Activated CD8-positive, alpha-beta memory T cell treated with anti-CD3 and anti-CD28 coated beads, Interleukin-2, amount 50 U/mL, for 4 hours (primary cell): ENCODE results near the gene C1orf159.
"Not testable (repeated sequence)": the region's sequence is repeated elsewhere in the genome, so short reads cannot be mapped to it uniquely, and the experiment has no call there.

Experiments
- DNase-seq: peaks from one replicate; pipeline ENCODE4 v3.0.0-alpha.2; 2020

The C1orf159 gene

DNA sequence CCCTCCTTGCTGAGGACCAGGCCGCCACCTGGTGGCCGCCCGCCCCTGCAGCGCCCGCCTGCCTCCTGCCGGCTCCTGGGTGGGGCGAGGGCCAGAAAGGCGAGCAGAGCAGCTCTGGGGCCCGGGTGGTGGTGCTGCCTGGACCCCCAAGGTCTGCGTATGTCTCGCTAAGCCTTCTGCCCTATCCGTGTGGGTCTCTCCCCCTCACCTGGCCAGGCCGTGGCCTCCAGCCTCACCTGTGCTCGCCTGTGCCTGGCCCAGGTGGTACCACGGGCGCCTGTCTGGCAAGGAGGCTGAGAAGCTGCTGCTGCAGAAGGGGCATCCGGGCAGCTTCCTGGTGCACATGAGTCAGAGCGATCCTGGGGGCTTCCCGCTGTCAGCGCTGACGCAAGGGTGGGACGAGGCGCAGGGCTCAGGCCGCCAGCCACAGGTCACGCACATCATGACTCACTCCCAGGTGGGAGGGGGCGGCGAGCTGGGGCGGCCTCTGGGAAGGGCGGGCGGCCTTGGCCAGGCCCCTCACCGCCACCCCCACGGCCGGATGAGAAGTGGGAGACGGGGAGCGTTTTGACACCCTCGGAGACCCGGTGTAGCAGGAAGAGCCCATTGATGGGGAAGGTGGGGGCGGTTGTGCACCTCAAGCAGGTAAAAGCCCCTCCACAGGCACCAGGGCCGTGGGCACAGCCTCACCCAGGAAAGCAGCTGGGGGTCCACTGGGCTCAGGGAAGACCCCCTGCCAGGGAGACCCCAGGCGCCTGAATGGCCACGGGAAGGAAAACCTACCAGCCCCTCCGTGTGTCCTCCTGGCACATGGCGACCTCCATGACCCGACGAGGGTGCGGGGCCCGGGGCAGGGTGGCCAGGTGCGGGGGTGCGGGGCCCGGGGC is 51.7 kb downstream of the C1orf159 start:
- peak; percentile 94 for DNase-seq

DNA sequence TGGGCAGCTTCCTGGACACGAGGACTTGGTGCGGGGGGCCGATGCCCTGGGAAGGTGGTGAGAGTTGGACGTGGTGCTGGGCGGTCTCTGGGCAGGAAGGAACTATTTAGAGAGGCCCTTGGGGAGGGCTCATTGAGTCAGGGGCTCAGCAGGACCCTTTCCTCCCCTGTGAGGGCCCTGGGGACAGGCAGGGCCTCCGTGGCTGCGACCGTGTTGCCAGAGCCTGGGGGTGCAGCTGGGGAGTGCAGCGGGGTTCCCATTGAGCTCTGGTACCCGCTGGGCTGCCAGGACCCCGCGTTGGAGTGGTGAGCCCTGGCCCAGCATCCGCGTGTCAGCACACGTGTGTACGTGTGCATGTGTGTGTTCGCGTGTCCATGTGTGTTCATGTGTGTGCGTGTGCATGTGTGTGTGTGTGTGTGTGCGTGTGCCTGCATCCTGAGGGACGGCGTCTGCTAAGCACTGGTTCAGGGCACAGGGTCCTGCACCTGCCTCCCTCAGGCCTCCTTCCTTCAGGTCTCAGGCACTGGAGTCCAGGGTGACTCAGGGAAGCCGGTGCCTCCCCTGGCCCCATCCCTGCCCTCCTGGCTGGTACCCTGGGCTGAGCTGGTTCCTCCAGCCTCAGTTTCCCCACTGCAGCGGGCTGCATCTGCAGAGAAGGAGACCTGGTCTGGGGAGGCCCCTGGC is 52.5 kb downstream of the C1orf159 start:
- no peak for DNase-seq

DNA sequence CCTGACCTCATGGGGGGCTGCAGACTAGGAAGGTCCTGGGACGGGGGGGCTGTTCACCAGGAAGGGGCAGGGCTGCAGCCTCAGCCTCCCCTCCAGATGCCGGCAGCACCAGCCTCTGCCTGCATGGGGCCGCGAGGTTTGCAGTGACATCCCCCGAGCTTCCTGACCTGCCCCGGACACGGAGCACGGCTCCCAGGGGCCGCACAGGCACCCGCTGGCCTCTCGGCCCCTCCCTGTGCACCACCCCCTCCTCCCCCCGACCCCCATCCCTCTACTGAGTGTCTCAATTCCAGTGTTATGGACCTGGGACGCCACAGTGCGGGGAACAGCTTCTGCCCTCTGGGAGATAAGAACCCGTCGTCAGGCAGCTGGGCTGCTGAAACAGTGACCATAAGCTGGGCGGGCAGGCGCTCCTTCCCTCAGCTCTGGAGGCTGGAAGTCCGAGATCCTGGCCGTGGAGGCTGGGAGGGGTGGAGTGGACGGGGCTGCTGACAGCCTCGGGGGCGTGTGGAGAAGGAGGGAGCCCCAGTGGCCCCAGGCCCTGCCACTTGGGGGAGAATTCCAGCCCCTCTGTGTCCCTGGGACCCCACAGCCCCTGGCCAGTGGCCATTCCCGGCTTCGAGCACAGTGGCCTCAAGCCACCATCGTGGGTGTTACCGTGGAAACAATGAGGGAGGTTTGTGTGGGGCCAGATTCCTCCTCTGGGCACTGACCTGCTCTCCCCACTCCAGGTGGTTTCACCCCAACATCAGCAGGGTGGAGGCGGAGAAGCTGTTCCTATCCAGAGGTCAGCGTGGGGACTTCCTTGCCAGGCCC is 53.3 kb downstream of the C1orf159 start:
- no peak for DNase-seq

DNA sequence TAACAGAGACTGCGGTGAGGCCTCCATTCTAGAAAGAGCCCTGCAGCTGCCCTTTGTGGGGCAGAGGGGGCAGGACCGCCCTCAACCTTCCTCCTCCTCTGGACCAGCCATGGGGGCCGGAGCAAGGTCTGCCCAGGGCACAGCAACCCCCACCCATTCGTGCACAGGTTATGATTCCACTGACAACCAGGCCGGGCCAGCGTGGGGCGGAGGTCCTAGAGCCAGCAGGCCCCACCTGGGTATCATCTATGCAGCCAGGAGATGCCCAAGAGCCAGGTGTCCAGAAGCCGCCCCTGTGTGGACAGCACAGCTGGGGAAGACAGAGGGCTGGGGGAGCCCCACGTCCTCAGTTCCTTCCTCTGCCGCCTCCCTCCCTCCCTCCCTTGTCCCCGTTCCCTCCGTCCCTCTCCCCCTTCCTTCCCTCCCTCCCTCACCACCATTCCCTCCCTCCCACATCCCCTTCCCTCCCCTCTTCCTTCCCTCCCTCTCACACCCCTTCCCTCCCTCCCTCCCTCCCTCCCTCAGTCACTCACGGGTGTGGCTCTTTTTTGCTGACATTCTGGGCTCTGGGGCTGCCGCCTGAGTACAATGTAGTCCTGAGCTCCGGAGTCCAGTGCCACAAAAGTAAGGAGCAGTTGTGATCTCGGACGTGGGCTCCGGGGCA is 54.1 kb downstream of the C1orf159 start:
- no peak for DNase-seq

DNA sequence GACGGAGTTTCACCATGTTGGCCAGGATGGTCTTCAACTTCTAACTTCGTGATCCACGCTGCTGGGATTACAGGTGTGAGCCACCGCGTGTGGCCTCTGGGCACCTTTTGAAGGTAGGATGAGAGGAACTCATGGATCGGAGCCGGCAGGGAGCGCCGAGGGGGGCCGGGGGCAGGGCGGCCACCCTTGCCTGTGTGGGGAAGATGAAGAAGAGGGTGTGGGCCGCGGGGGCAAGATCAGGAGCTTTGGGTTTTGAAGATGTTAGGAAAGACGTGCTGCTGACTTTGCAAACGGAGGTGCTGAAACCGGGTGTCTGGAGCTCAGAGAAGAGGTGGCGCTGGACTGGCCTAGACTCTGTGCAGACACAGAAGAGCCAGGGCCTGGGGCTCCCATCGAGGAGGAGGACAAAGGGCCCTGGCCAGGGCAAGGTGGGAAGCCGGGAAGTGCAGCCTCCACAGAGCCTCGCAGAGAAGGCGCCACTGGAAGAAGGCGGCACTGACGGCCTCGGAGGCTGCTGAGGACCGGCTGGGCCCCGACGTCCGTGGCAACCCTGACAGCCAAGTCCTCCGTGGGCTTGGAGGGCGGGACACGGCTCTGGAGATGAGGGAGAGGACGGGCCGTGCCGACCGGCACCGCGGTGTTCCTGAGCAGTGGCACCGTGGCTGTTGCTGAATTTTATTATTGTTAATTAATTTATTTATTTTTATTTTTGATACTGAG is 55.4 kb downstream of the C1orf159 start:
- no peak for DNase-seq

DNA sequence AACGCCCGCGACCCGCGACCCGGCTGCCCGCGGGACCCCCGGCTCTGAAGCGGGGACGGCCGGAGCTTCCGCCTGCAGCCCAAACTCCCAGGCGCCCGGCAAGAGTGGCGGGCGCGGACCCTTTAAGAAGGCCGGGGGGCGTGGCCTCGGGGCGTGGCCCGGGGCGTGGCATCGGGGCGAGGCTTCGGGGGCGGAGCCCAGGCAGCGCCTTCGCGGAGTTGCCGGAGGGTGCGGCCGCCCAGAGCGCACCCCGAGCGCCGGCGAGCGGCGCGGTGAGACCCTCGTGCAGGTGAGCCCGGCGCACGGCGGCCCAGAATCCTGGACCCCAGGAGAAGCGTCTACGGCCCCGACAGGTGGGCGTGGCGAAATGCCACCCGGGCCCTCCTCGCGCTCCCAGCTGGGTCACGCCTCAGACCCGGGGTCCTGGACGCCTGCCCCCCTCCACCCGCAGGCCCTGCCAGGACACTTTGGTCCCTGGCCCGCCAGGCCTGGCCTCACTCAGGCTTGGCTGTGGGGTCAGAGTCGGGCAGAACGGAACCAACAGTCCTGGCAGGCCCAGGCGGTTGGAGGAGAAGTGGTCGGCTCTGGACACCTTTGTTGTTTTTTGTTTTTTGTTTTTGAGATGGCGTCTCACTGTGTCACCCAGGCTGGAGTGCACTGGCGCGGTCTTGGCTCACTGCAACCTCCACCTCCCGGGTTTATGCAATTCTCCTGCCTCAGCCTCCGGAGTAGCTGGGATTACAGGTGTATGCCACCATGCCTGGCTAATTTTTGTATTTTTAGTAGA is 56.2 kb downstream of the C1orf159 start:
- DNase-seq, result peak; percentile 97

DNA sequence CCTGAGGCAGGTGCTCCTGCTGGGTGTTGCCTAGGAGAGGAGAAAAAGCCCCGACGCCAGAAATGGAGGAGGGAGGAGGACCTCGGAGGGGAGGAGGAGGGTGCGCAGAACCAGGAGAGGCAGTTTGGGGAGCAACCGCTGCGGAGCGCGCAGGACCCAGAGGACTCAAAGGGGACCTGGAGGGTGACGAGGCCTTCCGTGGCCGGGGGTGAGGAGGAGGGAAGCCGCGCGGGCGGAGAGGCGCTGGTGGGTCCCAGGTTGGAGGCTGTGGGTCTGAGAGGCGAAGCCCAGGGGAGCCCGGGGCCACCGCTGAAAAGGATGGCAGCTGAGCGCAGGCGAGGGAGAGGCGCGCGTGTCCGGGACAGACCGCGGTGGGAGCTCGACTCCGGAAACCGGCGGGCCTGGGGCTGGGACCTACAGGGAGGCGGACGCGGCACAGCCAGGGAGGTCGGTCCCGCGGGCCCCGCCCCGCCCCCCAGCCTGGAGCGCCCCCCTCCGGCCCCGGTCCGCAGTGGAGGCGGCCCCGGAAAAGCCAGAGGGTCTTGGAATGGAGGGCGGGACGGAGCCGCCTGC is 56.9 kb downstream of the C1orf159 start:
- DNase-seq, result peak; percentile 48

DNA sequence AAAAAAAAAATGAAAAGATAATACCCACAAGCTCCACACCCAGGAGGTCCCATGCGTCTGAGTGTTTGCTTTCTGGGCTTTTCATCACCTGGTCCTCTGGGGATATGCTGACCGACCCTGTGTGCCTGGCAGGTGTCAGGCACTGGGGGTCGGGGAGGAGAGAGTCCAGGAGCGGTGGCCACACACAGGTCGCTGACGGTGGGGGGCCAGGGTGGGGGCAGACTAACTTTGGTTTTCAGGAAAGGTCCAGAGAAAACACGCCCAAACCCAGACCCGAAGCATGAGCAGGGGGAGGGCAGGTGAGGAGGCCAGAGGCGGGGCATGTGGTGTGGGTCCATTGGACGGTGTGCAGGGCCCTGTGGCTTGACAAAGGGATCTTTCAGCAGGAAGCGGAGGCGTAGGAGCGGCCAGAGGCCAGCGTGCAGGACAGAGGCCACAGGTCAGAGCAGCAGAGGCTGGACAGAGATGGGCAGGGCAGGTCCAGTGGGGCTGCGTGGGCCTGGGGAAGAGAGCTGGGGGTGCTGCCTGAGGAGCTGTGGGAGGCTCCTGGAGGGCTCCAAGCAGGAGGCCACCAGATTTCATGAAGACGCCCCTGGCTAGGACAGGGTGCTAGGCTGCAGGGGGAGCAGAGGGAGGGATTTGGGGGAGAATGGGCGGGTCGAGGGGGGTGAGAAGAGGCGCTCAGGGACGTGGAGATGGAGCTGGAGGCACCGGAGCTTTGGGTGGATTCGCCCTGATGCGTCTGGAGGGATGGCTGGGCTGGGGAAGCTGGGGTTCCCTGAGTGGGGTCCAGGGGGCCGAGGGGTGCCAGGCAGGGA is 57.6 kb downstream of the C1orf159 start:
- DNase-seq, result no peak

DNA sequence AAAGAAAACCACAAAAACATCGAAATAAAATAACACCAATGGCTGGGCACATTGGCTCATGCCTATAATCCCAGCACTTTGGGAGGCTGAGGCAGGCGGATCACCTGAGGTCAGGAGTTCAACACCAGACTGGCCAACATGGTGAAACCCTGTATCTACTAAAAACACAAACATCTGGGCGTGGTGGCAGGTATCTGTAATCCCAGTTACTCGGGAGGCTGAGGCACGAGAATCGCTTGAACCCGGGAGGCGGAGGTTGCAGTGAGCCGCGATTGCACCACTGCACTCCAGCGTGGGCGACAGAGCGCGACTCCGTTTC is 58.2 kb downstream of the C1orf159 start:
- DNase-seq, result not testable (repeated sequence)

DNA sequence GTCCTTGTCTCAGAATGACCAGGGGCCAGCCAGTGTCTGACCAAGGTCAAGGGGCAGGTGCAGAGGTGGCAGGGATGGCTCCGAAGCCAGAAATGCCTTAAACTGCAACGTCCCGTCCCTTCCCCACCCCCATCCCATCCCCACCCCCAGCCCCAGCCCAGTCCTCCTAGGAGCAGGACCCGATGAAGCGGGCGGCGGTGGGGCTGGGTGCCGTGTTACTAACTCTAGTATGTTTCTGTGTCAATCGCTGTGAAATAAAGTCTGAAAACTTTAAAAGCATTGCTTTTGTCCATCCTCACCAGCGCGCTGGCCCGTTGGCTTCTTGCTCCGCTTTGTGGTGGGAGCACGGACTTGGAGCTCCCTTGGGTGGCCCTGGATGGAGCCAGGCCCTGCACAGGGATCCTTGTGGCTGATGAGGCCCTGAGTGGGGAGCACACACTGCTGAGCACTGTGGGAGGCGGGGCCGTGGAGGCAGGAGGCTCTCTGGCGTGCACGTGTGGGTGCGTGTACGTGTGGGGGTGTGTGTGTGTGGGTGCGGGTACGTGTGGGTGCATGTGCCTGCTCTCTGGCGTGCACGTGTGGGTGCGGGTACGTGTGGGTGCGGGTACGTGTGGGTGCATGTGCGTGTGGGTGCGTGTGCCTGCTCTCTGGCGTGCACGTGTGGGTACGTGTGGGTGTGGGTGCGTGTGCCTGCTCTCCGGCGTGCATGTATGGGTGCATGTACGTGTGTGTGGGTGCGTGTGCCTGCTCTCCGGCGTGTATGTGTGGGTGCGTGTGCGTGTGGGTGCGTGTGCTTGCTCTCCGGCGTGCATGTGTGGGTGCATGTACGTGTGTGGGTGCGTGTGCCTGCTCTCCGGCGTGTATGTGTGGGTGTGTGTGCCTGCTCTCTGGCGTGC is 59.8 kb downstream of the C1orf159 start:
- no peak for DNase-seq

DNA sequence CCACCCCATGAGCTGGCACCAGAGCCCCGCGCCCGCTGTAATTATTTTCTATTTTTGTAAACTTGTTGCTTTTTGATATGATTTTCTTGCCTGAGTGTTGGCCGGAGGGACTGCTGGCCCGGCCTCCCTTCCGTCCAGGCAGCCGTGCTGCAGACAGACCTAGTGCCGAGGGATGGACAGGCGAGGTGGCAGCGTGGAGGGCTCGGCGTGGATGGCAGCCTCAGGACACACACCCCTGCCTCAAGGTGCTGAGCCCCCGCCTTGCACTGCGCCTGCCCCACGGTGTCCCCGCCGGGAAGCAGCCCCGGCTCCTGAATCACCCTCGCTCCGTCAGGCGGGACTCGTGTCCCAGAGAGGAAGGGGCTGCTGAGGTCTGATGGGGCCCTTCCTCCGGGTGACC is 60.9 kb downstream of the C1orf159 start:
- DNase-seq, result no peak

DNA sequence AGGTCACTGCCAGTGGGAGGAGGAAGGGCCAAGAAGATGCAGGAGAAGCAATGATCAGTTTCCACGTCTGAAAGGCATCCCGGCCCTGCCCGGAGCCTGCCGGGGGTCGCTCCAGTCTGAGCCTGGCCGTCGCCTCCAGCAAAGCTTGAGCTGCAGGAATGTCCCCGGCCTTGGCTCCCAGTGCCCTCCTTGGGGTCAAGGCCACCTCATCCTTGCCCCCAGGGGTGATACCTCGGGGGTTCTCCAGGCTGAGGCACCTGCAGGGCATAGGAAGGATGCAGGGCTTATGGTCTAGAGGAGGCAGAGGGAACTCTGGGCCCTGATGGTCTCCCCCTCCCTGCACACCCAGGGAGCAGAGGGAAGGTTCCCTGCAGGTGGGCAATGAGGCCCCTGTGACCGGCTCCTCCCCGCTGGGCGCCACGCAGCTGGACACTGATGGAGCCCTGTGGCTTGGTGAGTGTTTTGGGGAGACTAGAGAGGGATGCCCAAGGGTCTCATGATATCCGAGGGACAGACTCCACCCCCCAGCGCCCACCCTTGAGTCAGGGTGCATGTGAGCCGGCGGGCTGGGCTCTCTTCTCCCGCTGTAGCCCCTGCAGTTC is 61.7 kb downstream of the C1orf159 start:
- no peak for DNase-seq

DNA sequence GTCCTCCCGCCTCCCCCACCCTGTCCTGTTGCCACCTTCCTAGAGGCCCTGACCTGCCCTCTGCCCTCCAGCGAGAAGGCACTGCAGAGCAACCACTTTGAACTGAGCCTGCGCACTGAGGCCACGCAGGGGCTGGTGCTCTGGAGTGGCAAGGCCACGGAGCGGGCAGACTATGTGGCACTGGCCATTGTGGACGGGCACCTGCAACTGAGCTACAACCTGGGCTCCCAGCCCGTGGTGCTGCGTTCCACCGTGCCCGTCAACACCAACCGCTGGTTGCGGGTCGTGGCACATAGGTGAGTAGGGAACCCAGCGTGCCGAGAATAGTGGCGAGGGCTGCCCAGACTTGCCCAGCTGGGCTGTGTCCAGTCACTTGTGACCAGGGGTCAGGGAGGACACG is 62.2 kb downstream of the C1orf159 start:
- no peak for DNase-seq

DNA sequence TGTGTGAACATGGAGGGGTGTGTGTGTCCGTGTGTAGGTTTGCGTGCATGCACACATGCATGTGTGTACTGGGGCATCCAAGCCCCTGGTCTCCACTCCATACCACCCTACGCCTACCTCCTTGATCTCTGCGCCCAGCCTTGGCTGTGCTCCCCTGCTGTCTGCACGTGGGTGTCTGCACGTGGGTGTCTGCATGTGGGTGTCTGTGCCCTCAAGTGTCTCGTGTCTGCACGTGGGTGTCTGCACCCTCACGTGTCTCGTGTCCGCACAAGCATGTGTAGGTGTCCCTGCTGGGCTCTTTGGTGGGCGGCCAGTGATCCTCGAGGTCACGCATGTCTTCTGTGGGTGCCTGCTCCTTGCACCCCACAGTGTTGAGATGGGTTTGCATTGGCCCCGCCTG is 62.9 kb downstream of the C1orf159 start:
- no peak for DNase-seq

DNA sequence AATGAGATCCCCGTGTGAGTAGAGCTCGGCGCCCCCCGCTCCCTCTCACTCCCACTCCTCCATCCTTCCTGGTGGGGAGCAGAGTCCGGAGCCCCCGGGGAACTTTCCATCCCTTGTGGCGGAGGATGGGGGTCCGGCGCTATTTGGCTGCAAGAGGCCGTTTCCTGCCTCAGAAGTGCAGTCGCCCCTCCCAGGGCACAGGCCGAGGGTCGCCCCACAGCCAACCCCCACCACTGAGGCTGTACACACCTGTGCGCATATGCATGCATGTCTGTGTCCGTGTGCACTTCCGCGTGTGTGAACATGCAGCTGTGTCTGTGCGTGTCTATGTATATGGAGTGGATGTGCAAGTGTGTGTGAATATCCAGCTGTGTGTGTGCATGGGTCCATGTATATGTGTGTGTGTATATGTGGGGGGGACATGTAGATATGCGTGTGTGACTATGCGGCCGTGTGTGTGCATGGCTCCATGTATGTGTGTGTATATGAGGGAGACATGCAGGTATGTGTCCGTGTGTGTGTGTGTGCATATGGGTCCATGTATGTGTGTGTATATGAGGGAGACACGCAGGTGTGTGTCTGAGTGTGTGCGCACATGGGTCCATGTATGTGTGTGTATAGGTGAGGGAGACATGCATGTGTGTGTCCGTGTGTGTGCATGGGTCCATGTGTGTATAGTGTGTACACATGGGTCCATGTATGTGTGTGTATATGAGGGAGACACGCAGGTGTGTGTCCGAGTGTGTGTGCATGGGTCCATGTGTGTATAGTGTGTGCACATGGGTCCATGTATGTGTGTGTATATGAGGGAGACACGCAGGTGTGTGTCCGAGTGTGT is 63.7 kb downstream of the C1orf159 start:
- no peak for DNase-seq

DNA sequence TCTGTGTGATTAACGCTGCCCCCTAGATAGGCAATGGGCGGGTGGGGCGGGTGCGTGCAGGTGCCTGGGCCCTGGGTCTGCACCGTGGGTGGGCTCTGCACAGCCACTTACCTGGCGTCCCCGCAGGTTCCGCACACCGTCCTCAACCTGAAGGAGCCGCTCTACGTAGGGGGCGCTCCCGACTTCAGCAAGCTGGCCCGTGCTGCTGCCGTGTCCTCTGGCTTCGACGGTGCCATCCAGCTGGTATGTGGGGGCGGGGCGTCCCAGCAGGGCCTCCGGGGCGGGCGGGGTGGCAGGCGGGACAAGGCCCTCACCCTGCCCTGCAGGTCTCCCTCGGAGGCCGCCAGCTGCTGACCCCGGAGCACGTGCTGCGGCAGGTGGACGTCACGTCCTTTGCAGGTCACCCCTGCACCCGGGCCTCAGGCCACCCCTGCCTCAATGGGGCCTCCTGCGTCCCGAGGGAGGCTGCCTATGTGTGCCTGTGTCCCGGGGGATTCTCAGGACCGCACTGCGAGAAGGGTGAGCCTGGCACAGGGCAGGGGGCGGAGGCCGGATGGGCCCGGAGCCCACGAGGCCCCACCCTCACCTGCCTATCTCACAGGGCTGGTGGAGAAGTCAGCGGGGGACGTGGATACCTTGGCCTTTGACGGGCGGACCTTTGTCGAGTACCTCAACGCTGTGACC is 64.6 kb downstream of the C1orf159 start:
- no peak for DNase-seq

DNA sequence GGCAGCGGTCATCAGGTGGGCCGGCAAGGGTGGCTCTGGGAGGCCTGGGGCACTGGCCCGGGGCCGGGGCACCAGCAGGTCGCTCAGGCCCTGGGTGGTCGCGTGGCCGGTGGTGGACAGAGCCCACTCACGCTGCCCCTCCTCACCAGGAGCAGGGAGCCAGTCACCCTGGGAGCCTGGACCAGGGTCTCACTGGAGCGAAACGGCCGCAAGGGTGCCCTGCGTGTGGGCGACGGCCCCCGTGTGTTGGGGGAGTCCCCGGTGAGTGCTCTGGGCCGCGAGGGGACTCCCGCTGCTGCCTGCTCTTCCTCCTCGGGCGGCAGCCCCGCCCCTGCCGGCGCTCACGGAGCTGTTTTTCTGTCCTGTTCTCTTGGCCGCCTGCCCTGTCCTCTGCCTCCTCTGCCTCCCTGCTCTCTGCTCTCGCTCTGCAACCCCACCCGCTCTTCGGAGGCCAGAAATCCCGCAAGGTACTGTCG is 65.3 kb downstream of the C1orf159 start:
- DNase-seq, result no peak
